HCT116 (cell line): ENCODE results near the gene RSRC1.

Experiments used
- CEBPB ChIP-seq: IDR thresholded peaks from 2 replicates; pipeline ENCODE4 v1.6.1; 2012; ENCODE audit warnings: low read depth
- EZH2phosphoT487 ChIP-seq: fragments of 200-600 bp; IDR thresholded peaks from 2 replicates; pipeline ENCODE4 v1.6.1; 2018; ENCODE audit warnings: antibody characterized with exemption, borderline replicate concordance
- POLR2A ChIP-seq: IDR thresholded peaks from 2 replicates; pipeline ENCODE4 v1.7.0; 2011; ENCODE audit warnings: borderline replicate concordance; ENCODE audit not compliant: insufficient read depth, insufficient read length; ENCODE audit errors: extremely low read depth
- POLR2AphosphoS5 ChIP-seq: IDR thresholded peaks from 2 replicates; pipeline ENCODE4 v1.6.1; 2011; ENCODE audit warnings: mild to moderate bottlenecking, low read depth, low read length, moderate library complexity
- RAD21 ChIP-seq: IDR thresholded peaks from 2 replicates; pipeline ENCODE4 v1.6.1; 2012; ENCODE audit warnings: low read depth, mild to moderate bottlenecking

DNA sequence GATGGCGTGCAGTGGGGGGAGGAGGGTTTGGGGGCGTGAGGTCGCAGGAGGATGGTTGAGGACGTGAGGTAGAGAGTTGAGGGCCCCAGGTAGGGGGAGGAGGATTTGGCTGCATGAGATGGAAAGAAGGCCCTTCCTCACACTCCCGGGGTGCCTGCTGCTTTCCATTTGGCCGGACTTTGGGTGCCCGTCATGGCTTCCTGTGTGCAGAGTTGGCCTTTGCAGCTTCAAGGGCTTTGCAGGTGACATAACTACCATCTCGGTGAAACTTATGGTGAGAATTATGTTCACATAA, 462.8 kb downstream of the RSRC1 start:
- TF ChIP-seq CEBPB (no peak), RAD21 (no peak), POLR2A (no peak), POLR2AphosphoS5 (no peak), EZH2phosphoT487 (no peak)
